ENCODE data around the gene ZRANB3.
"Not testable (repeated sequence)": the region's sequence is repeated elsewhere in the genome, so short reads cannot be mapped to it uniquely, and the experiment has no call there.

The ZRANB3 gene

GRCh38 chr2:135411646-135412045, 119.4 kb downstream of the ZRANB3 start:
- no peak for TF ChIP-seq CTCF (IDR thresholded peaks at IDR 0.05; ENCODE audit: unreplicated experiment in 3 of 3)
- Mint-ChIP-seq H3K4me3 (no peak overlapping the region), H3K27ac (no peak overlapping the region), H3K36me3 (ENCODE audit: low read depth) (peaks cover 7% of the 10 kb centered on the region), H3K9me3 (peaks cover 33% of the 10 kb centered on the region), H3K27me3 (ENCODE audit: low read depth) (no peaks in the 10 kb centered on the region), H3K4me1 (no peaks in the 10 kb centered on the region)

- no peaks in the 10 kb centered on the region for H3K27me3 Mint-ChIP-seq (ENCODE audit: low read depth)
- H3K27ac Mint-ChIP-seq, result no peak overlapping the region
- H3K4me3 Mint-ChIP-seq, result no peak overlapping the region
- peaks cover 49% of the 10 kb centered on the region for H3K9me3 Mint-ChIP-seq
- H3K36me3 Mint-ChIP-seq (ENCODE audit: low read depth), result peaks cover 23% of the 10 kb centered on the region
- no peaks in the 10 kb centered on the region for H3K4me1 Mint-ChIP-seq
- TF ChIP-seq CTCF (IDR thresholded peaks at IDR 0.05; ENCODE audit: unreplicated experiment in 3 of 3), result no peak
These were observed 121.6 kb downstream of the ZRANB3 start for GRCh38 chr2:135409436-135409835.

- not testable (repeated sequence) for H3K4me1 Mint-ChIP-seq; H3K27me3 Mint-ChIP-seq (ENCODE audit: low read depth); H3K4me3 Mint-ChIP-seq; H3K9me3 Mint-ChIP-seq; H3K36me3 Mint-ChIP-seq (ENCODE audit: low read depth); H3K27ac Mint-ChIP-seq
These were observed 134.8 kb downstream of the ZRANB3 start for GRCh38 chr2:135396259-135396658.

- TF ChIP-seq CTCF (IDR thresholded peaks at IDR 0.05; ENCODE audit: unreplicated experiment in 3 of 3), result no peak
- Mint-ChIP-seq H3K9me3 (peaks cover 30% of the 10 kb centered on the region), H3K4me3 (no peak overlapping the region), H3K4me1 (no peaks in the 10 kb centered on the region), H3K27ac (no peak overlapping the region), H3K36me3 (ENCODE audit: low read depth) (peaks cover 51% of the 10 kb centered on the region), H3K27me3 (ENCODE audit: low read depth) (no peaks in the 10 kb centered on the region)
These were observed 144.0 kb downstream of the ZRANB3 start for GRCh38 chr2:135386993-135387392.

- Mint-ChIP-seq H3K36me3 (ENCODE audit: low read depth) (peaks cover 36% of the 10 kb centered on the region), H3K27me3 (ENCODE audit: low read depth) (no peaks in the 10 kb centered on the region), H3K4me3 (no peak overlapping the region), H3K27ac (no peak overlapping the region), H3K4me1 (no peaks in the 10 kb centered on the region), H3K9me3 (peaks cover 36% of the 10 kb centered on the region)
- no peak for TF ChIP-seq CTCF (IDR thresholded peaks at IDR 0.05; ENCODE audit: unreplicated experiment in 3 of 3)
These were observed 152.4 kb downstream of the ZRANB3 start for GRCh38 chr2:135378591-135378990.

GRCh38 chr2:135373702-135374101, 157.3 kb downstream of the ZRANB3 start:
- no peak for TF ChIP-seq CTCF (IDR thresholded peaks at IDR 0.05; ENCODE audit: unreplicated experiment in 3 of 3)
- Mint-ChIP-seq H3K4me1 (no peaks in the 10 kb centered on the region), H3K36me3 (ENCODE audit: low read depth) (peaks cover 7% of the 10 kb centered on the region), H3K27me3 (ENCODE audit: low read depth) (no peaks in the 10 kb centered on the region), H3K4me3 (no peak overlapping the region), H3K27ac (no peak overlapping the region), H3K9me3 (peaks cover 2% of the 10 kb centered on the region)
